Muscle layer of colon (tissue), 2 donors: ENCODE measurements around the gene NAA25.
"Not testable (repeated sequence)": the region's sequence is repeated elsewhere in the genome, so short reads cannot be mapped to it uniquely, and the experiment has no call there.

ENCODE experiments used
- H3K27ac ChIP-seq: one replicate; pipeline ENCODE4 v1.7.0; 2013; ENCODE audit warnings: low read depth, mild to moderate bottlenecking, low read length, moderate library complexity
- H3K27me3 ChIP-seq, 2 donors: one replicate each; pipeline ENCODE4 v1.7.0; 2013; ENCODE audit warnings: low read length in 2 of 2, mild to moderate bottlenecking in 2 of 2; ENCODE audit not compliant: insufficient read depth in 2 of 2, control insufficient read depth in 1 of 2
- H3K36me3 ChIP-seq: one replicate; pipeline ENCODE4 v1.7.0; 2013; ENCODE audit warnings: mild to moderate bottlenecking, low read length; ENCODE audit not compliant: insufficient read depth
- H3K4me1 ChIP-seq: one replicate; pipeline ENCODE4 v1.7.0; 2013; ENCODE audit warnings: mild to moderate bottlenecking, low read length; ENCODE audit not compliant: insufficient read depth
- H3K4me3 ChIP-seq, 2 donors: one replicate each; pipeline ENCODE4 v1.7.0; 2013; ENCODE audit warnings: low read length in 2 of 2, low read depth in 1 of 2, mild to moderate bottlenecking in 1 of 2, moderate library complexity in 1 of 2
- H3K9ac ChIP-seq: one replicate; pipeline ENCODE4 v1.7.0; 2013; ENCODE audit warnings: low read length
- H3K9me3 ChIP-seq: one replicate; pipeline ENCODE4 v1.7.0; 2013; ENCODE audit warnings: mild to moderate bottlenecking, low read length
- donor health status: abdominal sarcoma.
- donor health status: Adenocarcinoma of cecum.

NAA25 gene

DNA sequence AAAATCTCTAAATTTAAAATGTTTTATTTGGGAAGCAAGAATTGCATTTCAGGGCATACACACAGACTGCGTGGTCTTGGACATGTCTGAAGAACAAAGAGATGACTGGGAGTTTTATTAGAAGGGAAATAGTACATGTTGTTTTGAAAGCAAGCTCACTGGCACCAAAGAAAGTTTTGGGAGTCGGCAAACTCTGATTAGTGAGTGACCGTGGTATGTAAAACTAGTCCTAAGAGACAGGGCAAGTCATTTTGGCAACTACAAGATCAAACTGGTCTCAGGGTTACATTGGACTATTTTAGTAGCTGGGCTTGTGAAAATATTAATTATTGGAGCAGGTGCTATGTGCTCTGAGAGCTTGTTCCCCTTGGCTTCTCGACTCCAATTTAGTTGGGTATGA is 110.6 kb downstream of the NAA25 start:
- Histone ChIP-seq H3K27me3 (no peaks in the 10 kb centered on the region), H3K27ac (no peak overlapping the region), H3K4me1 (no peaks in the 10 kb centered on the region), H3K9me3 (no peaks in the 10 kb centered on the region), H3K4me3 (no peak overlapping the region), H3K9ac (no peak overlapping the region), H3K36me3 (no peaks in the 10 kb centered on the region)

DNA sequence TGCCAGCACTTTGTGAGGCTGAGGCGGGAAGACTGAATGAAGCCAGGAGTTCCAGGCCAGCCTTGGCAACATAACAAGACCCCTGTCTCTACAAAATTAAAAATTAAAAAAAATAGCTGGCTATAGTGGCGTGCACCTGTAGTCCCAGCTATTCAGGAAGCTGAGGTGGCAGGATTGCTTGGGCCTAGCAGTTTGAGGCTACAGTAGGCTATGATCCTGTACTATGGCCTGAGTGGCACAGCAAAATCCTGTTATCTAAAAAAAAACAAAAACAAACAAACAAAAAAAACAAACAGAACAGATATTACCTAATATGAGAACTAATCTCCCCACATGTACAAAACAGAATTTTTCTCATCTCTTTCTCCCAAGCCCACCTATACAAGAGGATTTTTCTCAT is 111.3 kb downstream of the NAA25 start:
- Histone ChIP-seq H3K4me1 (no peaks in the 10 kb centered on the region), H3K9me3 (no peaks in the 10 kb centered on the region), H3K27ac (no peak overlapping the region), H3K9ac (no peak overlapping the region), H3K4me3 (no peak overlapping the region), H3K27me3 (no peaks in the 10 kb centered on the region), H3K36me3 (no peaks in the 10 kb centered on the region)

DNA sequence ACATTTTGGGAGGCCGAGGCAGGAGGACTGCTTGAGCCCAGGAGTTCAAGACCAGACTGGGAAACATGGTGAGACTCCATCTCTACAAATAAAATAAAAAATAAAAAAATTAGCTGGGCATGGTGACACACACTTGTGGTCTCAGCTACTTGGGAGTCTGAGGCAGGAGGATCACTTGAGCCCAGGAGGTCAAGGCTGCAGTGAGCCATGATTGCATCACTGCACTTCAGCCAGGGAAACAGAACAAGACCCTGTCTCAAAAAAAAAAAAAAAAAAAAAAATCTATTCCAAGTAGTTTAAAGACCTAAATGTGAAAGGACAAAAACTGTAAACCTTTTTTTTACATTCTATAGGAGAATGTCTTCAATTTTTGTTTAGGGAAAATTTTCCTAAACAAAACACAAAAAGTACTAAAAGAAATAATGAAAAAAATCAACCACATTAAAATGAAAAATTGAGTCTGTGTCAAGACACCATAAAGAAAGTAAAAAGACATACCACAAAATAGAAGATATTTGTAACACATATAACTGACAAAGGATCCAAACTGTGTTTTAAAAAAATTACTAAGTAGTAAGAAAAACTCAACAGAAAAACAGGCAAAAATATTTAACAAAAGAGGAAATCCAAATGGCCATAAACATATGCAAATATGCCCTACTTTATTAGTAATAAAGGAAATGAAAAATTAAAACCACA is 112.7 kb downstream of the NAA25 start:
- no peaks in the 10 kb centered on the region for H3K36me3 ChIP-seq
- no peaks in the 10 kb centered on the region for H3K4me1 ChIP-seq
- H3K27ac ChIP-seq, result no peak overlapping the region
- no peak overlapping the region for H3K4me3 ChIP-seq
- H3K9ac ChIP-seq, result no peak overlapping the region
- H3K27me3 ChIP-seq, result no peaks in the 10 kb centered on the region
- H3K9me3 ChIP-seq, result no peaks in the 10 kb centered on the region

- H3K4me1 ChIP-seq, H3K27me3 ChIP-seq, H3K36me3 ChIP-seq, H3K9ac ChIP-seq, H3K9me3 ChIP-seq, H3K4me3 ChIP-seq, H3K27ac ChIP-seq: not testable (repeated sequence)
These were observed 114.1 kb downstream of the NAA25 start for GRCh38 chr12:111994211-111995111.

DNA sequence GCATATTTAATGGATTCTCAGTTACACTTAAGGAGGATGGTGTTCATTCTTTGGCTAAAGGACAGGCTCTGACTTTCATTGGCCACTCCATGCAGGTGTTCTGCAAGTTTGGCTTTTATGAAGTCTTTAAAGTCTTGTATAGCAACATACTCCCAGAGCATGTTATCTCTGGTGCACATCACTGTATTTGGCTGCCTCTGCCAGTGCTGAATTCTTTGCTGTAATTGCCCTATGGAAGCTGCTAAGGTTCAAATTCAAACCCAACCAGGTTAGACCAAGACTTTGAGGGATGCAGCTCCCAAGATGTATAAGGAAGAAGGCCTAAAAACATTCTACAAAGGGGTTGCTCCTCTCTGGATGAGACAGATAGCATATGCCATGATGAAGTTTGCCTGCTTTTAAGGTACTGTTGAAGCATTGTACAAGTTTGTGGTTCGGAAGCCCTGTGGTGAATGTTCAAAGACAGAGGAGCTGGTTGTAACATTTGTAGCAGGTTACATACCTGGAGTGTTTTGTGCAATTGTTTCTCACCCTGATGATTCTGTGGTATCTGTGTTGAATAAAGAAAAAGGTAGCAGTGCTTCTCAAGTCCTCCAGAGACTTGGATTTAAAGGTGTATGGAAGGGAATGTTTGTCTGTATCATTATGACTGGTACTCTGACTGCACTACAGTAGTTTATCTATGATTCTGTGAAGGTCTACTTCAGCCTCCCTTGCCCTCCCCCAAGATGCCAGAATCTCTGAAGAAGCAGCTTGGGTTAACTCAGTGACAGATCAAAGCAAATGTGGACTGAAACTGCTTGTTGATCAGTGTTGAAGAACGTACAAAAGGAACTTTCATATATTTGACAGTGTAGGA is 115.1 kb downstream of the NAA25 start:
- no peaks in the 10 kb centered on the region for H3K4me1 ChIP-seq
- no peaks in the 10 kb centered on the region for H3K27me3 ChIP-seq
- H3K9ac ChIP-seq, result no peak overlapping the region
- no peaks in the 10 kb centered on the region for H3K36me3 ChIP-seq
- no peak overlapping the region for H3K27ac ChIP-seq
- H3K4me3 ChIP-seq, result no peak overlapping the region
- no peaks in the 10 kb centered on the region for H3K9me3 ChIP-seq

- Histone ChIP-seq H3K36me3 (no peaks in the 10 kb centered on the region), H3K27ac (no peak overlapping the region), H3K4me1 (no peaks in the 10 kb centered on the region), H3K4me3 (no peak overlapping the region), H3K9ac (no peak overlapping the region), H3K9me3 (no peaks in the 10 kb centered on the region), H3K27me3 (no peaks in the 10 kb centered on the region)
These were observed 116.1 kb downstream of the NAA25 start for GRCh38 chr12:111992464-111992863.

GRCh38 chr12:111991946-111992345 is 116.6 kb downstream of the NAA25 start:
- H3K4me3 ChIP-seq, result no peak overlapping the region
- no peaks in the 10 kb centered on the region for H3K36me3 ChIP-seq
- no peaks in the 10 kb centered on the region for H3K27me3 ChIP-seq
- H3K9ac ChIP-seq, result no peak overlapping the region
- H3K9me3 ChIP-seq, result no peaks in the 10 kb centered on the region
- H3K27ac ChIP-seq, result no peak overlapping the region
- no peaks in the 10 kb centered on the region for H3K4me1 ChIP-seq

- Histone ChIP-seq H3K9me3 (no peaks in the 10 kb centered on the region), H3K27me3 (no peaks in the 10 kb centered on the region), H3K4me3 (no peak overlapping the region), H3K36me3 (no peaks in the 10 kb centered on the region), H3K27ac (no peak overlapping the region), H3K9ac (no peak overlapping the region), H3K4me1 (no peaks in the 10 kb centered on the region)
These were observed 117.0 kb downstream of the NAA25 start for GRCh38 chr12:111991535-111991934.

DNA sequence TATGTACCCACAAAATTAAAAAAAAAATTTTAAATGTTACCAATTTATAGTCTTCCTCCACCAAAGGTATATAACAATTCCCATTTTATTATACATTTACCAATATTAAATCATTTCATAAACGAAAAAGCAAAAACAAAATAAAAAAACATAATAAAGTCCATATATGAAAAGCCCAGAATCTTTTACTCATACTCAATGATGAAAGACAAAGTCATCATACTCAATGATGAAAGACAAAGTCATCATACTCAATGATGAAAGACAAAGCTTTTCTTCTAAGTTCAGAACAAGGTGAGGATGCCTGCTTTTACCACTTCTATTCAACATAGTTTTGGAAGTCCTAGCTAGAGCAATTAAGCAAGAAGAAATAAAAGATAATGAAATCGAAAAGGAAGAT is 123.8 kb downstream of the NAA25 start:
- Histone ChIP-seq H3K27me3 (no peaks in the 10 kb centered on the region), H3K36me3 (no peaks in the 10 kb centered on the region), H3K27ac (no peak overlapping the region), H3K9me3 (no peaks in the 10 kb centered on the region), H3K4me1 (no peaks in the 10 kb centered on the region), H3K9ac (no peak overlapping the region), H3K4me3 (no peak overlapping the region)

DNA sequence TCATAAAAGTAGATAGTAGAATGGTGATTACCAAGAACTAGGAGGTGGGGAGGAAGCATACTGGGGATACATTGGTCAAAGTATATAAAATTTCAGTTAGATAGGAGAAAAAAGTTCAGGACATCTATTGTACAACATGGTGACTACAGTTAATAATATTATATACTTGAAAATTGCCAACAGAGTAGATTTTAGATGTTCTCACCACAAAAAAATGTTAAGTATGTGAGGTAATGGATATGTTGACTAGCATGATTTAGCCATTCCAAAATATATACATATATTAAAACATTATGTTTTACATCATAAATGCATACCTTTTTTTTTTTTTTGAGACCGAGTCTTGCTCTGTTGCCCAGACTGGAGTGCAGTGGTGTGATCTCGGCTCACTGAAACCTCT is 126.6 kb downstream of the NAA25 start:
- H3K27ac ChIP-seq, result no peak overlapping the region
- no peak overlapping the region for H3K9ac ChIP-seq
- H3K27me3 ChIP-seq, result no peaks in the 10 kb centered on the region
- H3K9me3 ChIP-seq, result no peaks in the 10 kb centered on the region
- H3K4me1 ChIP-seq, result no peaks in the 10 kb centered on the region
- no peak overlapping the region for H3K4me3 ChIP-seq
- no peaks in the 10 kb centered on the region for H3K36me3 ChIP-seq

GRCh38 chr12:111980598-111980997 is 128.0 kb downstream of the NAA25 start:
- Histone ChIP-seq H3K36me3 (no peaks in the 10 kb centered on the region), H3K27me3 (no peaks in the 10 kb centered on the region), H3K9me3 (no peaks in the 10 kb centered on the region), H3K4me1 (no peaks in the 10 kb centered on the region), H3K27ac (no peak overlapping the region), H3K4me3 (no peak overlapping the region), H3K9ac (no peak overlapping the region)
